Measurements from ENCODE around the gene C4orf50.

- TF ChIP-seq CTCF (IDR thresholded peaks at IDR 0.05; ENCODE audit: low read length) (no peak), EZH2 (optimal IDR thresholded peaks at IDR 0.05; ENCODE audit: low read depth, low read length) (no peak), EZH2phosphoT487 (IDR thresholded peaks at IDR 0.05; ENCODE audit: low read length) (no peak)
Measured at GRCh38 chr4:6008092-6008551, 10.1 kb downstream of the C4orf50 start.
